Measurements from ENCODE around the gene NPM1.

- TF ChIP-seq, protein P1, sequence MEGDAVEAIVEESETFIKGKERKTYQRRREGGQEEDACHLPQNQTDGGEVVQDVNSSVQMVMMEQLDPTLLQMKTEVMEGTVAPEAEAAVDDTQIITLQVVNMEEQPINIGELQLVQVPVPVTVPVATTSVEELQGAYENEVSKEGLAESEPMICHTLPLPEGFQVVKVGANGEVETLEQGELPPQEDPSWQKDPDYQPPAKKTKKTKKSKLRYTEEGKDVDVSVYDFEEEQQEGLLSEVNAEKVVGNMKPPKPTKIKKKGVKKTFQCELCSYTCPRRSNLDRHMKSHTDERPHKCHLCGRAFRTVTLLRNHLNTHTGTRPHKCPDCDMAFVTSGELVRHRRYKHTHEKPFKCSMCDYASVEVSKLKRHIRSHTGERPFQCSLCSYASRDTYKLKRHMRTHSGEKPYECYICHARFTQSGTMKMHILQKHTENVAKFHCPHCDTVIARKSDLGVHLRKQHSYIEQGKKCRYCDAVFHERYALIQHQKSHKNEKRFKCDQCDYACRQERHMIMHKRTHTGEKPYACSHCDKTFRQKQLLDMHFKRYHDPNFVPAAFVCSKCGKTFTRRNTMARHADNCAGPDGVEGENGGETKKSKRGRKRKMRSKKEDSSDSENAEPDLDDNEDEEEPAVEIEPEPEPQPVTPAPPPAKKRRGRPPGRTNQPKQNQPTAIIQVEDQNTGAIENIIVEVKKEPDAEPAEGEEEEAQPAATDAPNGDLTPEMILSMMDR (IDR thresholded peaks at IDR 0.05) = no peak
- TF ChIP-seq POLR2A (IDR thresholded peaks at IDR 0.05) = no peak
Observed at GRCh38 chr5:171441246-171441791, 53.7 kb downstream of the NPM1 start.
